Gastrocnemius medialis (tissue), 4 donors: ENCODE measurements around the gene ANO10.

Experiments used
- POLR2A ChIP-seq, 2 donors: fragments of 450-650 bp; IDR thresholded peaks; one replicate each; pipeline ENCODE4 v1.6.1; 2017; ENCODE audit warnings: antibody characterized with exemption in 2 of 2, mild to moderate bottlenecking in 2 of 2, moderate library complexity in 2 of 2
- TF ChIP-seq, protein P1 (sequence below), 5 experiments: fragments of 450-650 bp in 3 of 5; fragments of 200-600 bp in 2 of 5; sonication (generic) in 2 of 5; IDR thresholded peaks in 4 of 5; conservative IDR thresholded peaks in 1 of 5; 1 replicate in 4 of 5; 2 replicates in 1 of 5; pipeline ENCODE4 v1.5.1; 2016 to 2019; ENCODE audit warnings: antibody characterized with exemption in 5 of 5, mild to moderate bottlenecking in 3 of 5, moderate library complexity in 3 of 5

DNA sequence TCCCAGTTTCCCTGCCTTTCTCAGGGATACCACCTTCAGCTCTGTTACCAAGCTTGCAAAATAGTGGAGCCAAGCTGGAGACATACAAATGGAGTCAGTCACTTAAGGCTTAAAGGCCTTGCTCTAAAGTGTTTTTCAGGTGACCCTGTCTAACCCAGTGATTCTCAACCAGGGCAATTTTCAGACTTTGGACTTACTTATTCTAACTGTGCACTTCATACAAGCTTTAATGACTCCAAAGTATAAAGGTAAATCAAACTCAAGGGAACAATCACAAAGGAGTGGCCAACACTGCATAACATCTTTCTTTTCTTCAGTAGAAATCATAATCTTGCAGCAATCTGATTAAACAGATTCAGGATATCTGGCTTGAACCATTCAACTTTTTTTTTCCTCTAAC is 9.4 kb downstream of the ANO10 start:
- TF ChIP-seq POLR2A (IDR thresholded peaks at IDR 0.05) = no peak
- TF ChIP-seq, protein P1, sequence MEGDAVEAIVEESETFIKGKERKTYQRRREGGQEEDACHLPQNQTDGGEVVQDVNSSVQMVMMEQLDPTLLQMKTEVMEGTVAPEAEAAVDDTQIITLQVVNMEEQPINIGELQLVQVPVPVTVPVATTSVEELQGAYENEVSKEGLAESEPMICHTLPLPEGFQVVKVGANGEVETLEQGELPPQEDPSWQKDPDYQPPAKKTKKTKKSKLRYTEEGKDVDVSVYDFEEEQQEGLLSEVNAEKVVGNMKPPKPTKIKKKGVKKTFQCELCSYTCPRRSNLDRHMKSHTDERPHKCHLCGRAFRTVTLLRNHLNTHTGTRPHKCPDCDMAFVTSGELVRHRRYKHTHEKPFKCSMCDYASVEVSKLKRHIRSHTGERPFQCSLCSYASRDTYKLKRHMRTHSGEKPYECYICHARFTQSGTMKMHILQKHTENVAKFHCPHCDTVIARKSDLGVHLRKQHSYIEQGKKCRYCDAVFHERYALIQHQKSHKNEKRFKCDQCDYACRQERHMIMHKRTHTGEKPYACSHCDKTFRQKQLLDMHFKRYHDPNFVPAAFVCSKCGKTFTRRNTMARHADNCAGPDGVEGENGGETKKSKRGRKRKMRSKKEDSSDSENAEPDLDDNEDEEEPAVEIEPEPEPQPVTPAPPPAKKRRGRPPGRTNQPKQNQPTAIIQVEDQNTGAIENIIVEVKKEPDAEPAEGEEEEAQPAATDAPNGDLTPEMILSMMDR (IDR thresholded peaks at IDR 0.05 in 4 of 5, conservative IDR thresholded peaks at IDR 0.05 in 1 of 5) = no peak
